Right renal pelvis (tissue), 4 donors: Measurements from ENCODE around the gene ARL14. TPM values are rescaled to one million over a fixed set of nuclear protein-coding genes. Genes with fewer than 3 reads are reported as not detected.

Source experiments
- DNase-seq, 4 donors: peaks; one replicate each; pipeline ENCODE4 v3.0.0-alpha.2; 2013; ENCODE audit warnings: low read depth in 4 of 4, low spot score in 3 of 4, missing footprints in 1 of 4
- polyA plus RNA-seq, 4 donors: library from polyadenylated mRNA; unstranded; fragments of 120-200 nt; gene quantifications; one replicate each; pipeline ENCODE4 v1.2.1, GENCODE V29; 2013; ENCODE audit not compliant: insufficient read length in 4 of 4

ARL14 gene
- under 1 TPM in 3 of 4 donors, not detected in 1; 0.12 to 0.77 (median 0.31) TPM for polyA plus RNA-seq

DNA sequence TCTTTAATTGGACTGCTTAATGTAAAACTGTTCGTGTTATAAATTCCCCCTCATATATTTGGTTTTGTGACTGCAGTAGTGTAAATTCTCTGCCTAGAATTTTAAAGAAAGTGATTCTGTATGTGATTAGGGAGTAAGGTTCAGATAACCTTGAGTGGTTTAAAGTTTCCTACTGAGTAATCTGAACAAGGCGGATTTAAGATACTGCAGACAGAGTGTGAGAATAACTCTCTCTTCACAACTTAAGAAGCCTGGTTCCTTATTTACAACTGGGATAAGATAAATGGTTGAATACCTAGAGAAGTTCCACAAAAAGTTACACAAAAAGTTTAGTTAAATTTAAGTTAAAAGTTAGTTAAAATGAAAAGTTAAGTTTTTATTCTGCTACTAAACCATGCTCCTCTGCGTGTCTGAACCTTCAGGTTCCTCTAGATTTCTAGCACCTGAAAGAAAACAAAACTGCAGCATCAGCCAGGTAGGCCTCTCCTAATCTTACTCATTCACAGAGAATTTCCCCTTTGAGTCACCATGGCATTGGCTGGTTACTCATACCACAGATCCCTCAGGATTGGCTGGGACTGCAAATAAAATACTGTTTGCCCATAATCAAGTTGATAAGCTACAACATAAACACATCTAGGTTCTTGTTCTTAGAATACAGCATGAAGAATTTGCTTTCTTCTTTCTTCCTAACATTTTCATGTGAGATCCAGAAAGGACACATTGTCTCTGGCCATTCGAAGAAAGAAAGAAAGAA is at the start of gene ARL14:
Gene ARL14 (plus strand): TSS at position 614 of the 757 bp plus-strand sequence. CDS start 187 bp downstream, outside the sequence.
- DNase-seq = no peak

DNA sequence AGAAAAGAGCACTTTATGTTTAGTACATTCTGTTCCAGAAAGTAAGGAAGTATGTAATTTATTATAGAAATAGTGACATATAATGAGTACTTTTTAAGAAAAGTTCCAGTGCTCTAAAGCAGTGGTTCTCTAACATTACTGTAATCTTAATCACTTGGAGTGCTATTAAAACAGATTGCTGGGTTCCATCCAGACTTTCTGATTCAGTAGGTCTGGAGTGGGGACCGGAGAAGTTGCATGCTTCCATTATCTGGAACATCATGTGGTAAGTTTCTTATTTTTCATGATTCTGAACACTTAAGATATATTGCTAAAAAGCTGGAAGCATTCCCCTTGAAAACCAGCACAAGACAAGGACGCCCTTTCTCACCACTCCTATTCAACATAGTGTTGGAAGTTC is 47.5 kb upstream of the ARL14 start:
- no peak for DNase-seq

DNA sequence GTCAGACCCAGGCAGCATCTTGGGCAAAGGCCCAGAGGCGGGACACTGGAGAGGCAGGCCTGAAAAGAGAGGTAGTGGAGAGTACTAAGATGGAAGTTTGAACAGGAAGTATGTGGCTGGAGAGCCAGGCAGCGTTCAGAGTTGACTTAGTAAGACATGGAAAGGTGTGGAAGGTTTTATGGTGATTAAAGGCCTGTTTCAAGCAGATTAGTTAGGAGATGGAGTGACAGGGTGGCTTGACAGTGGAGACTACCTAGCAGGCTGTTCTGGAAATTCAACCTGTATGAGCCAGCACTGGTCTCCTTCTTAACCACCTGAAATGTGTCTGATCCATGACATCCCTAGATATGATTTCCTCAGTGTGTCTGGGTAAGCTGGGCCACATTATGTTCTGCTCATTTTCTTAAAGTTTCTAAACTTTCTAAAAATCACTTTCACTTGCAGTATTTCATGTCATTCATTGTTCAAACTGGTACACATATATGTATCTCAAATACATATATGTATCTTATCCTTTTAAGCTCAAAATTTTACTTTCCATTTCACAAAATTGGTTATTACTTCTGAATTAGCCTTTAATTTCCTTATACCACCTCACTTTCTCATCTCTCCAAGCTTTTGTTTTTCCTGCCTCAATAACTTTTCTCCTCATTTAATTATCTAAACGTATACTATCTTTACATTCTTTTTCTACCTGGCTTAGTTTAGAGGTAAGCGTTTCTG is 43.4 kb upstream of the ARL14 start:
- DNase-seq = no peak

DNA sequence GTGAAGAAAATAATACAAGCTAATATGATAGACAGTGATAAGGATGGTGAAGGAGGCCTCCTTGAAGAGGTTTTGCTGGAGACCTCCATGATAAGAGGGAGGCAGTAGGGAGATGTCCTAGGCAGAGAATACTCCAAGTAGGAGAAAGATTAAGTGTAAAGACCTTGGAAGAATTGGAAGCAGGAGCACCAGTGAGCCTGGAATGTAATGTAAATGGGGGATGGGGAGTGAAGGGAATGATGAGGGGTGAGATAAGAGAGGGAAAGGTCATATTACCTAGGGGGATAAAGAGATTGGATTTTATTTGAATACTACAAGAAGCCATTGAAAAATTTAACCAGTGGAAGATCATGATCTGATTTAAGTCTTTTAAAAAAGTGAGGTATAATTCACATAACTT is 41.7 kb upstream of the ARL14 start:
- DNase-seq = no peak

DNA sequence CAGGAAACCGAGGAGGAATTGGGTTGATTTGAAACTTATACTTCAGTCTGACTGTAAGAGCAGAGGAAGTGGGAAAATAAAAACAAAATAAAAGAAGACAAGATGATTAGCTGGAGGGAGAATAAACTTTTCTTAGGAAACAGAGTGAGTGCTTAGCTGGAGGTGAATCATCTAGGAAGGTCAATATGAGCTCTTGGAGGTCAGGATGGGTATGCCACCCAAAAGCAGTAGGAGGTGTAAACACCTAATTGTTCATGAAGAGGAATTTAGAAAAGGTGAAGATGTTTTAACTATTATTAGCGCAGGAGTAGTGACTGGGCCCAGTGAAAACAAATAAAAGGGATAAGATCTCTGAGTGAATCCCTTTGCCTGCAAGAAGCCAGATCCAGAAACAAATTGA is 39.9 kb upstream of the ARL14 start:
- DNase-seq = no peak

DNA sequence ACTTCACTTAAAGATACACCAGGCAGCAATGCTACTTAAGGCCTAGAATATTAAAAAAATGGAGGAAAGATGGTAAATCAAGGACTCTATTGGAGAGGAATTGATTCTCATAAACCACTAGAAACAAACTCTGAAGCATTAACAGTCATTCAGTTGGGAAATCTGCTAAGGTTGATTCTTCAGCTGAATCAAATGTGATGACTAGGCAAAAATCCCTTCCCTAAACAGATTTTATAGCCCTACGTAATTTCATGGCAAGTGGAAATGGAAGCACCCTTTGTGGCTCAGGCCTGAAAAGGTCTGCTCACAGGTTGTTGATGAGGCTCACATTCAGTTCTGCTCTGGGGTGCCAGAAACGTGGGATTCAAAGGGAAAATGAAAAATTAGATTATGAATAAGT is 38.8 kb upstream of the ARL14 start:
- no peak for DNase-seq

DNA sequence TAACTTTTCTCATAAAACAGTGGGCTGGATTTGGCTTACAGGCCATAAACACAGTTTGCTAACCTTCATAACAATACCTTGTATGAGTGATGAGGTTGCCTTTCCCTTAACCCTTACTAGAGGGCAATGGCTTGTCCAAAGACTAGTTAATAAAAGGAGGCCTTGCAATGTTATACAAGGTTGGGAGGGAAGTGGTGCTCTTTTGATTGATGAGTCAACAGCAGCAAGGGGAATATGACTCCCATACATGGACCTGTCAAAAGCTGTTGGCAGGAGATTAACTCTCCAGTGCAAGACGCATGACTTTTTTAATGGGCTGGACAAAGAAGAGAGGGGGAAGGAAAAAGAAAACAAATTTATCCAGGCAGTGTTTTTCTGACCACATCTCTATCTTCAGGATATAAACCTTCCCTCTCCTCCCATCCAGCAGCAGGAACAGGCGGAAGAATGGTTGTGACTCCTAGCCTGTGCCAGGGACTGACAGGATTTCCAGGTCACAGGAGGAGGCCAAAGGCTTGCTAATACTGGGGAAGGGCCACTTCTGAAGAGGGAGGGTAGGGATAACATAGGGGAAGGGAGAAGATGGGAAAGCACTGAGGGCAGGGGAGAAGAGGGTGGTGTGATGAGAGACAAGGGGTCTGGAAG is 35.2 kb upstream of the ARL14 start:
- DNase-seq = no peak

DNA sequence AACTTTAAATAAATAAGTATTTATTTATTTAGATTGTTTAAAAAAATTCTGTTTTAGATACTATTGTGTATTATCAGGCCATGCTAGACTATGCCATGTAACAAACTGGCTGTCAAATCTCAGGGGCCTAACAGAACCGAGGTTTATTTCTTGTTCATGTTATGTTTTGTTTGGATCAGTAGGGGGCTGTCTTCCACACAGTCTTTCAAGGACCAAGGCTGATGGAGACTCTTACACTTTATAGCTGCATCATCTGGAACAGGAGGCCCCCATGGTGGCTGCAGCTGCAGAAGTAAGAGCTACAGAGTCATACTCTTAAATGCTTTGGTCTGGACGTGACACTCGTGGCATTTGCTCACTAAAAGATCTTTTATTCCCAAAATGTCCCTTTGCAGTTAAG is 33.0 kb upstream of the ARL14 start:
- no peak for DNase-seq

DNA sequence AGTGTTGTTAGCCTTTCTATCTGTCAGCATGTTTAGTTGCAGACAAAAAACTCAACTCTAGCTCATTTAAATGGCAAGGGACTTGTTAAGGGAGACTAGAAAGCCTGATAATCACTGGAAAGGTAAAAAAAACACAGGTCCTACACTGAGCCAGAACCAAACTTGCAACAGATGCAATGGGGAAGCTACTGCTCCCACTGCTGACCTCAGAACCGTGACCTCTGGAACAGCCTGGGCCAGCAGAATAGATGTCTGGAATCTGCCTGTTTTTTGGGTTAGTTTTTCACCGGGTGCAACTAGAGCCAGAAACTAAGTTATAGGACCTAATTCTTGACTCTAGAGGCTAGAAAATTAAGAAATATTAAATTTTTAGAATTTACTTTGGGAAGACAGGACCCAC is 32.5 kb upstream of the ARL14 start:
- no peak for DNase-seq

DNA sequence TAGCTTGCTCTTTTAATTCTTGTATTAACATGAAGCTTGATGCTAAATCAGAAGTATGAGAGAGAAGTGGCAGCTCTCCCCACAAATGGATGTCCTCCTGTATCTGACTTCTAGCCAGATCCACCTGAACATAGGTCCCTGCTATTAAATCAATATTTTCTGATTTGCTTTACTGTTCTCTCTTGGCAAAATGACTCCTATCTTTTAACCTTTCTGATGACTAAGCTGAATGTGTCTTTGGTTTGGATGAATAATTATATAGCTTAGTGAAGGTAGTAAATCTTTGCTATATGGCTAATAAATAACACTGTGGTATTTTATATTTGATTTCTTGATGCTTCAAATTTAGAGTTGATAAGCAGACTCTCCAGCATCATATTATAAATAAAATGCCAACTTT is 28.3 kb upstream of the ARL14 start:
- no peak for DNase-seq

DNA sequence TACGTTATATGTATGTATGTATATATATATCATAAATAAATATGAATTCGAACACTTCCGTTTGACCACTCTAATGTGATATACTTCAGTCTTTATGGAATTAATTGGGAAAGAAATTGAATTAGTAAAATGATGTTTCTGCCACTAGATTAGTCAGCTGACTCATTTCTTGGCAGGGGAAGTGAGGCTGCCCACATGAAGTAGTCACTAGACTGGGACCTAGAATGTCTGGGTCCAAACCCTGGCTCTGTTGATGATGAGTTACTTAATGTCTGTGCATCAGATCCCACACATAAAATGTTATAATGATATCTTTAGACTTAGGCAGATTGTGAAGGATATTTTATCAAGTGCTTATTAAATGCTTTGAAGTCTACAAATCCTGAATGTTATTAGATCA is 27.4 kb upstream of the ARL14 start:
- no peak for DNase-seq

DNA sequence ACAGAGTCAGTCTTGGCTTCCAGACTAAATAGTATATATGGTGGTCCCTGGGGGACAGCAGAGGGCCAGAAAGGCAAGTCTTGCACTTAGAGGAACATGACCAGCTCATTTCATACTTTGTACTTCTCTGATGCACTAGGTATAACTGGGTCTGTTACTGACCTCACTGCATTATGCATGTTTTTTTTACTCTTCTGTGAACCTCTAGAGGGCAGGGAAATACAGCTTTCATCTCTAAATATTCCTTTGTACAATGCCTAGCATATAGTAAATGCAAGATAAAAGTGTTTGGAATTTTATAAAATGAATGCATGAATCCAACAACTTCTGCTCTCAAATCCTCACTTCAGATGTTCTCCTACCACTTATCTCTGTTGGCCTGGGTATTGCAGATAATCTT is 23.4 kb upstream of the ARL14 start:
- no peak for DNase-seq

DNA sequence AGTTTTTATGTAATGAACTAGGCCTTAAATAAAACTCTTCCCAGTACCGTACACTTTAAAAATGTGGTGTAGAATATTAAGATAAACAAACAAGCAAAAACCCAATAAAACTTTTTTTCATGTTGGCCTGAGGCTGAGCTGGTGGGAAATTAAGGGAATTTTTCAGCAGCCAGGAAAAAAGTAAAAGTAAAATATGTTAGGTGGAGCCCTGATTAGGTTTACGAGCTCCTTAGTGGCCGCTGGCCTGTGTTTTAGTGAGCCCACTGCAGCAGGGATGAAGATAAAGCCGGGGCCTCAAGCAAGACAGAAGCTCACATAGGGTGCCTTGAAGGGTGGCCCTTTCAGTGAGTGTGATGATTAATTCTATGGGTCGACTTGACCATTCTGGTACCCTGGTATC is 16.1 kb upstream of the ARL14 start:
- DNase-seq = no peak

DNA sequence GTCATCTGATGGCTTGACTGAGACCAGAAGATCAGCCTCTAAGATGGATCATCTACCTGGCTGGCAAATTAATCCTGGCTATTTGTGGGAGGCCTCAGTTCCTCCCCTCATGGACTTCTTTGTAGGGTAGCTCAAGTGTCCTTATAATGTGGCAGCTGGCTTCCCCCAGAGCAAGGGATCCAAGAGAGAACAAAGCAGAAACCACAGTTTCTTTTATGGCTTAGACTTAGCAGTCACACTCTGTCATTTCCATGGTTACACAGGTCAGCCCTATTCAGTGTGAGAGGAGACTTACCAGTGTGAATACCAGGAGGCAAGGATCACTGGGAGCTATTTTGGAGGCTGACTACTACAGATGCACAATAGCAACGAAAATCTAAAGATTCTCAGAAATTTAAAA is 15.3 kb upstream of the ARL14 start:
- DNase-seq = no peak

DNA sequence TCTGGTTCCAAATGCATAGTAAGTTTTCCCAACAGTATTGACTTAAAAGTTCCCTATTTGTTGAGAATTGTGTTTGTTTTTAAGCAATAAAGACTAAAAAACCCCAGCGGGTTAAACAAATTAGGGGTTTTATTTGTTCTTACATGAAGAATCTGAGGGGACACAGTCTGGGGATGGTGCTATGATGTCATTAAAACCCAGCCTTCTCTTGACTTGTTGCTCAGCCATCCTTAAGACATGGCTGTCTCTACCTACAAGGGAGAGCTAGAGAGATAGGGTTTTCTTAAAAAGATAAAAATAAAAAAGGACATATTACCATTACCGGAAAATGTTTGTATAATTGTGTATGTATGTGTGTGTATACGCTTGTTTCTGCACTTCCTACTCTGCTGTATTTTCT is 11.7 kb upstream of the ARL14 start:
- DNase-seq = no peak

DNA sequence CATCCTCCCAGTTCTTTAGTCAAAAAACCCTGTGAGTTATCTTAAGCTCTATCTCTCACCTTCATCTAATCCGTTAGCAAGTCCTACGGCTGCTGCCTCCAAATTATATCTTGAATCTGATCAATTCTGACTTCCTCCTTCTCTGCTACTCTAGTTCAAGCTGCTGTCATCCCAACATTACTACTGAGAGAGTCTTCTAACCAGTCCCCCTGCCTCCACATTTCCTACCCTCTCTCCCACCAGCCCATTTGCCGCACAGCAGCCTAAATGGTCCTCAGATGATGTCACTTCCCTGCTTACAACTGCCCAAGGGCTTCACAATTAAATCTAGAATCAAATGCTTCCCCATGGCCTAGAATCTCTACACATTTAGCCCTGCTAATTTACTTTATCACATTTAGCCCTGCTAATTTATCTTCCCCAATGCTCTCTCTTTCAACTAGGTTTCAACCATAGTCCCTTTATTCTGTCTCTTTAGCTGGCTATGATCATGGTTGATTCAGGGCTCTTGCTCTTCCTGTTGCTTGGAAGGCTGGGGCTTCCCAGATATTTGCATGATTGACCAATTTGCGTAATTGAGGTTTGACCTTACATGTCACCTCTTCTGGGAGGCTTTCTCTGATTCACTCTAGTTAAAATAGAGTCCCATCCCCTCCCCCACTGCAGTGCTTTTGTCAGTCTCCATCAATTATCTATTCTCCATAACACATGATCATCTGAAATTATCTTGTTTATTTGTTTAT is 11.0 kb upstream of the ARL14 start:
- no peak for DNase-seq

DNA sequence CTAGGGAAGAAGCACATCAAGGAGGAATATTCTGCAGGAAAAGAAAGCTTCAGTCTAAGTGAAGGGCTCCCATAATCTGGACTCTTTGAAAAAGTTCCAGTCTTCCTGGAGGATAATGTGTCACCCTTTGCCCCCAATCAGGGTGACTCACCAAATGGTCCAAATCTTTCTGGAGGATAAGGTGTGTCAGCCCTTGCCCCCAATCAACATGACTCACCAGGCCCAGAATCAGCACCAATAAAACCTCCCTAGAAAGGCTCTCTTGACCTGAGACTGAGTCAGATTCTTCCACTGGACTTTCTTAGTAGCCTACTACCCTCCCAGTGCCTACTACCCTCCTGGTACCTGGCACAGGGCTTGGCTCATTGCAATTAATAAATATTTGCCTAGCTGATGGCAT is 9.5 kb upstream of the ARL14 start:
- no peak for DNase-seq

DNA sequence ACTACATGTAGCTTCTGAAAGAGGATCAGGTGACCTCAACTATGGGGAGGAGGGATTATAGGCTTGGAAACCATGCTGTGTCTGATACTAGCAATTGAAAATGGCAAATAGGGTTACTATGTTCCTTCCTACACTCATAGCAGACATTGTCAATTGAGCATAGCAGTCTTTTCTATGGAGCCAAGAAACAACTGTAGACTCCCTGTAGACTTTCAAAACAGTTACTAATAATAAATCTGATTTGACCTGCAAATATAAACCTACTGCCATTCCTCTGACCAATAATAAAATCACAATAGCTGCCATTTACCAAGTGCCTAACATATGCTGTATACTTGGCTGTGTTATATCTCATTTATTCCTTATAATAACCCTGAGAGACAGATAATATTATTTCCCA is 8.5 kb upstream of the ARL14 start:
- no peak for DNase-seq

DNA sequence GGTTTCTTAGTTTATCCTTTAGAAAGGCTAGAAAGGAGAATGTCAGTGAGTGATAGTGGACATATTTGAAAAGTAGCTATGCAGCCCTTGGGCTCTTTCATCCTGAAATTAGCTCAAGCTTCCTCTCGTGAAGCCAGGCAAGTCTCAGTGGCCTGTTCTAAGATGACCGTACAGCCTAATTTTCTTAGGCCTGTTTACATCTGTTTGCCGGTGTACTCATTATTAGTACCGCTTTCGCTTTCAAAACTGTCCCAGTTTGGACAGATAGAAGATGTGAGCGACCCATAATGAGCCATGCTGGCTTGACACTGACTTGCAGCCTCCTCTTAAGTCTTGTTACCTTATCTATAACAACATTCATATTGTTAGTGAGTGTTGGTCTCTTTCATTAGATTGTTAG is 5.7 kb upstream of the ARL14 start:
- no peak for DNase-seq

DNA sequence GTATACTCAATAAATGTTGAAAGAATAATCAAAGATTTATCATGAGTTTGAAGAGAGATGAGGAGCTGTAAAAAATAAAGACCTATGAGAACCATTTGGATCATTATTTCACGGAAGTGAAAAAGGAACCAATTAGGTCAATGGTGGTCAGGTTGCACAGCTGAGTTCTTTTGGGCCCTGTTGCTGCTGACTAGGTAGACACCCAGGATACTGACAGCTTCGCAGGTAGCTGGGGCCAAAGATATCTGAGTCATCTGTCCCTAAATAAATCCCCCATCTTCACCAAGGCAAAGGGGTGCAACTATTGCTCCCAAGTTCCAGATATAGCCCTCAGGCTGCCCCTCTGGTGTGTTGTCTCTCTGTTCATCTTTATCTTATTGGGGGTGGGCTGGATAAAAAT is 5.0 kb upstream of the ARL14 start:
- DNase-seq = no peak

DNA sequence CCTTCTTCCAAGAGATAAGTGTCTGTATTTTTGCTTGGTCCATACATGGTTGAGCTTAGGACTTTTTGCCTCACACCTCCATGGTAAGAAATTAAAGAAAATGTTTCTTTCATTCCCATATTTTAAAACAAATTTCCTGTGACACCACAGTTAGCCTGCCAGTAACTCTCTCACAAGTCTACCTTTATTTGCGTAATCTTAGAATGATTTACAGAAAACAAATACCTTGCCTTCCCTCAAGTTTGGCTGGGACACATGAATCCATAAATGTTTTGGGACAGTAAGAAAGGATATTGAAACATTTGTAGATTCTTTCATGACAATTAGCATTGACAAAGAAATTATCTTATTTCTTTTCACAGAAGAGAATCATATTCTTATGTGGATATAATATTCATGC is 3.8 kb upstream of the ARL14 start:
- DNase-seq = no peak
